Effector memory CD8-positive, alpha-beta T cell (primary cell): ENCODE measurements around the gene UGT2B28.
"Not testable (repeated sequence)": the region's sequence is repeated elsewhere in the genome, so short reads cannot be mapped to it uniquely, and the experiment has no call there.

Experiments
- ATAC-seq: fragments of 150-1000 bp; cut with Tn5 transposase; replicated peaks from 2 replicates; pipeline ENCODE4 v1.10.0; 2021; ENCODE audit warnings: mild to moderate bottlenecking, moderate library complexity
- DNase-seq, 3 experiments: peaks; one replicate each; pipeline ENCODE4 v3.0.0; 2021
- H3K27ac Mint-ChIP-seq, 2 donors: one replicate each; pipeline ENCODE4 v1.8.0; 2022; ENCODE audit warnings: mild to moderate bottlenecking in 2 of 2, mixed read lengths in 2 of 2, moderate library complexity in 2 of 2
- H3K27me3 Mint-ChIP-seq, 2 donors: one replicate each; pipeline ENCODE4 v1.8.0; 2022; ENCODE audit warnings: mixed read lengths in 2 of 2
- H3K36me3 Mint-ChIP-seq: one replicate; pipeline ENCODE4 v1.8.0; 2022; ENCODE audit warnings: mild to moderate bottlenecking, moderate library complexity, mixed read lengths; ENCODE audit not compliant: insufficient read depth
- H3K4me1 Mint-ChIP-seq, 2 donors: one replicate each; pipeline ENCODE4 v1.8.0; 2022; ENCODE audit warnings: low read depth in 2 of 2, mixed read lengths in 2 of 2
- H3K4me3 Mint-ChIP-seq, 2 donors: one replicate each; pipeline ENCODE4 v1.8.0; 2022; ENCODE audit warnings: mild to moderate bottlenecking in 2 of 2, mixed read lengths in 2 of 2, moderate library complexity in 2 of 2
- H3K9me3 Mint-ChIP-seq, 2 donors: one replicate each; pipeline ENCODE4 v1.8.0; 2022; ENCODE audit warnings: mixed read lengths in 2 of 2

The UGT2B28 gene

DNA sequence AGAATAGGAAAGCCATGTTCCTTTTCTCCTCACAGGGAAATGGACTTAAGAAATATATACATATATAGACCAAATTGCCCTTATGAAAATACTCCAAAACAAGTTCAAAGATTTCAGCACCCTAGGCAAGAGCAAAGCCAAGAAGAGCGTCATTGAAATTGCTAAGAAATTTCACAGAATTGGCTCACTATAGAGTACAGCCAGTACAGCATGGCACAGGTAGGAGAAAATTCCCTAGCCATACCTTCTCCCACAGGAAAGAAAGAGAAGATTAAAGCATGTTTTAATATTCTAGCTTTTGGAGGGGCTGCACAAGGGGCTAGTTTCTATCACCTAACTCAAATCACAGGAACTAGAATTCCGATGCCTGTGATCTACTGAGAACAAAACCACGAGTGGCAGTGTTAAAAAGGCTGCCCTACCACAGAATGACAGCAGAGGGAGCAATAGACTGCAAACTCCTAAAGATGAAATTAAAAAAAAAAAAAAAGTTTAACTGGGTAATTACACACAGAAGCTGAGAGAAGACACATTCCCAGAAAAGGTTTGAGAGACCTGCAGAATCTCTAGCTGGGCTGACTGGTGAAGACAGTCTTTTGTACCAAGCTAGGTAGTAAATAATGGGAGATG, 37.5 kb downstream of the UGT2B28 start:
- H3K4me3 Mint-ChIP-seq, H3K27me3 Mint-ChIP-seq, H3K4me1 Mint-ChIP-seq, H3K27ac Mint-ChIP-seq, H3K36me3 Mint-ChIP-seq, ATAC-seq, DNase-seq, H3K9me3 Mint-ChIP-seq: not testable (repeated sequence)

DNA sequence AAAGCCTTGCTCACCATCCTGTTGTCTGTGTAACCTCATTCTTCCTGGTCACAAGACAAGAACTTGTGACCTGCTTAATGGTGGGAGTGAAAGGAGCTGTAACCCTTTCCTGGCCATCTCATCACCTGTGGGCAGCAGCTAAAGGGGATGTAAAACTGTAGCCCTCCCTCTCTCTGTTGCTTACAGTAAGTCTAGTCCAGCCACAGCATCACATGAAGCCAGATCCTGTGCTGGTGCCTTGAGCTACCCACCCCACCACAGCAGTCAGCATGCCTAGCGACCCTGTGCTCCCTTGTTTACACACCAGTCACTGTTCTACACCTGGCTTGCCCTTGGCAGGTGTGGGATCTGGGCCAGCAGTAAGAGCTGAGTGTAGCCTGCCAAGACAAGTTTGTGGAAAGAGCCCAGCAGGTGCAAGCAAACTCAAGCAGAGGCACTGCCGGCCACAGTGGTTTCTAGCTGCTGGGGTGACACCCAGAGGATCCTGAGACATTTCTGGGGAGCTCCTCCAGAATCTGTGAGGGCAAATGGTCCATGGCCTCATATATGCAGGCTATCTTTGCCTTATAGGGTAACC, 41.0 kb downstream of the UGT2B28 start:
- Mint-ChIP-seq H3K4me3 (no peak overlapping the region), H3K27me3 (no peaks in the 10 kb centered on the region), H3K36me3 (no peaks in the 10 kb centered on the region), H3K9me3 (peaks cover 0 to 2% of the 10 kb centered on the region in 2 donors), H3K4me1 (no peaks in the 10 kb centered on the region), H3K27ac (no peak overlapping the region)
- ATAC-seq (no peak), DNase-seq (no peak)

DNA sequence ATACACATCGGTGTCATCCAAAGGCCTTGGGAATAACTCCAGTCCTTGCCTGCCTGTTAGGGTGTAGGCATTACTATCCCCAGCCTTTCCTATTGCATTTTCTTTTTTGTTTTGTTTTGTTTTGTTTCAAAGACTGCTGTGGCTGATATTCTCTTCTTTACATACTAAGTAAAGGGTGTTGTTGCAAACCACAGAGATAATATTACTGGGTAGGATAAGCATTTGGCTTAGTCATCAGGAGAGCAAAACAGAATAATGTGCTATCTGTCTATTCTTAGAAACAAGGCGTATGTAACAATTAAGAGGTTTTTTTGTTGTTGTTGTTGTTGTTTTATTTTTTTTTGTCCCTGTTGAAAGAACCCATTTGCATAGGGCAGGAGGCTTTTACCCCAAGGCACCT, 41.8 kb downstream of the UGT2B28 start:
- Mint-ChIP-seq H3K4me1 (no peaks in the 10 kb centered on the region), H3K4me3 (no peak overlapping the region), H3K36me3 (no peaks in the 10 kb centered on the region), H3K27ac (no peak overlapping the region), H3K9me3 (peaks cover 0 to 2% of the 10 kb centered on the region in 2 donors), H3K27me3 (no peaks in the 10 kb centered on the region)
- ATAC-seq (no peak), DNase-seq (no peak)

DNA sequence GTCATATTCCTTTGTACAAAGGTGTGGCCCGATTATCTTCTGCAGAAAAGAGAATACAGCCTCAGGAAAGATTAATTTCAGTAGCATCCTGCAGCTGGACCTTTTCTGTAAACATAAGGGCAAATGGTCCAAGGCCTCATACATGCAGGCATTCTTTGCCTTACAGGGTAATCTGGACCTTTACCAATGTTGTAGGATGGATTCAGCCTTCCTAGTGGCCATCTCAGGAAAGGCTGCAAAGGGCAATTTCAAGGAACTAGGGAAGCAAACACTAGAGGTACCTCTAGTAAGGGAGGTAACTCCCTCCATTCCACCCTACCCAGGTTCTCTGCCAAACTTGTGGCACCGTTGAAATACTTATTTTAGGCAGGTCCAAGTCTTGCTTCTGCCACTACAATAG, 43.0 kb downstream of the UGT2B28 start:
- H3K27ac Mint-ChIP-seq: no peak overlapping the region
- no peak for ATAC-seq
- H3K9me3 Mint-ChIP-seq: peaks cover 0 to 2% of the 10 kb centered on the region in 2 donors
- no peaks in the 10 kb centered on the region for H3K4me1 Mint-ChIP-seq
- H3K27me3 Mint-ChIP-seq: no peaks in the 10 kb centered on the region
- H3K4me3 Mint-ChIP-seq: no peak overlapping the region
- no peaks in the 10 kb centered on the region for H3K36me3 Mint-ChIP-seq
- no peak for DNase-seq

DNA sequence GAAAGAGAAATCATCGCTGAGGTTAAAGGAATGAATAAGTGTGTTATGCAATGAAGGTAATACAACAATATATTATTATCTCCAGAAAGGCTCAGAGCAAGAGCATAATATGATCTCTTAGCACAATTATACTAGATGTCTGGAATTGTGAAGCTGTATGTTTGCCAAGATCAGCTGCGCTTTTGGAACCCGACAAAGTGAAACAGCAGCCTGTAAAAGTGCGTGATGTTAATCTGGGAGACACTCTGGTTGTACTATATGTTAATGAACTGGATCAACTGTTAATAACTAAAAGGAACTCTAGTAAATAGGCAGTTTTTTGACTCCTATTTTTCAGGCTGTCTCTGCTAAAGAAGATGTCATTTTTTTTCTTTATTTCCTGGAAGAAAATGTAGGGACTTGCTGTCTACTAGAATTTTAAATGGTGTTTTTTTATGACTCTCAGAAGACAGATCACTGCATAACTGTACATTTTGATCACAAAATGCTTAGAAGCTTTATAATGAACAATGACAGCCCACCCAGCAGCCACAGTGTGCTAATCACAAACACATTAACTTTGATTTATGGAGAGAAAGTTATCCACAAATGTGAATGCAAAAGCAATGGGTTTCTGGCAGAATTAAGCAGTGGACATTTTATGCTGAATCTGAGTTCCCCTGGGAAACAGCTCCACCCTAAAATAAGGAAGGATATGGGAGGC, 50.2 kb downstream of the UGT2B28 start:
- ATAC-seq: no peak
- no peak overlapping the region for H3K27ac Mint-ChIP-seq
- no peaks in the 10 kb centered on the region for H3K36me3 Mint-ChIP-seq
- H3K9me3 Mint-ChIP-seq: peaks cover 0 to 2% of the 10 kb centered on the region in 2 donors
- no peak overlapping the region for H3K4me3 Mint-ChIP-seq
- DNase-seq: no peak
- no peaks in the 10 kb centered on the region for H3K27me3 Mint-ChIP-seq
- H3K4me1 Mint-ChIP-seq: no peaks in the 10 kb centered on the region

DNA sequence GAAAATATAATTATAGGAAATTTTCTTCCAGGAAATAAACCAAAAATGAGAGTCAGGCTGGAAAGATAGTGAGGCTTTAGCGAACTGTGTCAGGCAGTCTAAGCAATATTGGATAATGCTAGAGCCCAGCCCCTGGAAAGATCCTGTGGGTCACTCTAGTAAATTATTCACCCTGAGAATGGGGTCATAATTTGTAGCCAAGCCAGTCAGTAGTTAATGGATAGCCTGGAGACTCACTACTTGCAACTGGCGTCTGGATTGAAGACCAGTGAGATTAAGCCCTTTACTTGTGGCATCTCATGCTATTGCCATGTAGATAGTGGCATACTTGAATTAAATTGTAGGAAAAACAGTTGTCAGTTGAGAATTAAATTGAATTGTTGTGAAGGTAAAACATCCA, 51.0 kb downstream of the UGT2B28 start:
- not testable (repeated sequence) for H3K27me3 Mint-ChIP-seq, H3K27ac Mint-ChIP-seq, H3K4me3 Mint-ChIP-seq, H3K36me3 Mint-ChIP-seq, H3K4me1 Mint-ChIP-seq, H3K9me3 Mint-ChIP-seq, DNase-seq, ATAC-seq

DNA sequence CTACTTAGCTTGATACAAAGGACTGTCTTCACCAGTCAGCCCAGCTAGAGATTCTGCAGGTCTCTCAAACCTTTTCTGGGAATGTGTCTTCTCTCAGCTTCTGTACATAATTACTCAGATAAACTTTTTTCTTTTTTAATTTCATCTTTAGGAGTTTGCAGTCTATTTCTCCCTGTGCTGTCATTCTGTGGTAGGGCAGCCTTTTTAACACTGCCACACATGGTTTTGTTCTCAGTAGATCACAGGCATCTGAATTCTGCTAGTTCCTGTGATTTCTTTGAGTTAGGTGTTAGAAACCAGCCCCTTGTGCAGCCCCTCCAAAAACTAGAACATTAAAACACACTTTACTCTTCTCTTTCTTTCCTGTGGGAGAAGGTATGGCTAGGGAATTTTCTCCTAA, 55.2 kb downstream of the UGT2B28 start:
- not testable (repeated sequence) for H3K9me3 Mint-ChIP-seq, H3K4me3 Mint-ChIP-seq

DNA sequence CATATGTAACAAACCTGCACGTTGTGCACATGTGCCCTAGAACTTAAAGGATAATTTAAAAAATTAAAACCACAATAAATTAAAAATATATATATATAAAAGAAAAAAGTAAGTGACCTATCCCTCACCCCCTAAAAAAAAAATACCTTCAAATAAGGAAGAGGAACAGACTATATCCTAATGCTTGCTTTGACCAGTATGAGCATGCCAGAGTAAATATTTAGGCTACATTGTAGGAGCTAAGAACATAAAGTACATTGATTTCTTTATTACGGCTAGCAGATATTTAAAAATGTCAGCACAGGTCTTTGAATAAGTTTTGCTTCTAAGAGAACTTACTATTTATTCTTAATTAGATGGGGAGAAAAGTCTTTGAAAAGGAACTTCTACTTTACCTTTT, 62.8 kb downstream of the UGT2B28 start:
- not testable (repeated sequence) for ATAC-seq, H3K36me3 Mint-ChIP-seq, H3K4me1 Mint-ChIP-seq, DNase-seq, H3K27me3 Mint-ChIP-seq, H3K27ac Mint-ChIP-seq, H3K4me3 Mint-ChIP-seq
- H3K9me3 Mint-ChIP-seq: peaks cover 8 to 16% of the 10 kb centered on the region in 2 donors

More for the DNA sequence above, 55.2 kb downstream of the UGT2B28 start:
- not testable (repeated sequence) for H3K36me3 Mint-ChIP-seq, H3K27me3 Mint-ChIP-seq, H3K27ac Mint-ChIP-seq, ATAC-seq, H3K4me1 Mint-ChIP-seq, DNase-seq

DNA sequence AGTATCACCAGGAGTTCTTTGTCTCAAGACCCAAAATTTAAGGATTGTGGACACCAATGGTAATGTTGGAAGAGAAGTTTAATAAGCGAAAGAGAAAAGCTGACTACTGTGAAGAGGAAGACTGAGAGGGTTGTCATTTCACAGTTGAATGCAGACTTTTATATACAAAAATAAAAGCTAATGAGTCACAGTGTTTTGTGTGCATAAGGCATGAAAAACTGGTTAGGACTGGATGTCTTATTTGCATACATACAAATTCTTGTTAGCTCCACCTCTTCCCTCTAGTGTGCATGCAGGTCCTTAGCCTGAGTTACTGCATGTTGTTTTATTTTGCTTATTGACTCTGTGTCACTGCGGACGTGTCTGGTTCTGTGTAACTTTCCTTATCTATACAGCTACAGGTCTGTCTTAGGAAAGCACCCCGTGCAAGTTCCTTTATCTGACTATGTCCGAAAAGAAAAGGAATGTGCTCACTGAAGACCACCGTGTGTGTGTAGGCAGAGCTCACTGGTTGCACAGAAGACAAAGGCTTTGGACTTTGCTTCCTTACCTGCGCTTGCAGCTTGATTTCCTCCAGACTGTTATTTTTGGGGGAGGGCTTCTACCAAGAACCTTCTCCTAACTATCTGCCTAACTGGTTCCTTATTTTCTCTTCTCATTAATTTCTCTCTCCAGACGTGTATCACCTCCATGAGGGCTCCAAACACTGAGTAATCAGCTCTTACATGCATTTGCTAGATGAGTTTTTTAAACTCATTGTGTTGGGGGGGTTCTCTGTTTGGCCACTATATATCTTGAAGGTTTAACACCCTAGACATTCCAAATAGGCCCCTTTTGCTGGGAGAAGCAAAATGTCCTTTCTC, 63.5 kb downstream of the UGT2B28 start:
- peaks cover 8 to 16% of the 10 kb centered on the region in 2 donors for H3K9me3 Mint-ChIP-seq
- not testable (repeated sequence) for ATAC-seq, H3K27me3 Mint-ChIP-seq, H3K4me1 Mint-ChIP-seq, DNase-seq, H3K4me3 Mint-ChIP-seq, H3K27ac Mint-ChIP-seq, H3K36me3 Mint-ChIP-seq
